DND-41 (cell line): ENCODE measurements around the gene CEBPZOS.

Experiments used
- CTCF ChIP-seq: IDR thresholded peaks from 2 replicates; pipeline ENCODE4 v1.5.1; 2012; ENCODE audit warnings: borderline replicate concordance, low read length, moderate library complexity, mild to moderate bottlenecking; ENCODE audit not compliant: poor library complexity, severe bottlenecking; ENCODE audit errors: extremely low read depth
- EZH2 ChIP-seq: IDR thresholded peaks from 3 replicates; pipeline ENCODE4 v1.6.1; 2012; ENCODE audit warnings: borderline replicate concordance, low read depth, mild to moderate bottlenecking, moderate library complexity, low read length, inconsistent platforms; ENCODE audit not compliant: severe bottlenecking

- TF ChIP-seq CTCF (no peak), EZH2 (no peak)
Measured at GRCh38 chr2:37201208-37201607, 4.9 kb downstream of the CEBPZOS start.
